Stimulated activated CD4-positive, alpha-beta T cell treated with anti-CD3 and anti-CD28 coated beads, Interleukin-1b, Interleukin-23, amount 100 ng/mL, for 24 hours (primary cell): Measurements from ENCODE around the gene CROCC2.

ENCODE experiments used
- DNase-seq, 4 experiments: peaks; one replicate each; pipeline ENCODE4 v3.0.0-alpha.2; 2020; ENCODE audit warnings: low read depth in 4 of 4, low spot score in 1 of 4

CROCC2 gene

DNA sequence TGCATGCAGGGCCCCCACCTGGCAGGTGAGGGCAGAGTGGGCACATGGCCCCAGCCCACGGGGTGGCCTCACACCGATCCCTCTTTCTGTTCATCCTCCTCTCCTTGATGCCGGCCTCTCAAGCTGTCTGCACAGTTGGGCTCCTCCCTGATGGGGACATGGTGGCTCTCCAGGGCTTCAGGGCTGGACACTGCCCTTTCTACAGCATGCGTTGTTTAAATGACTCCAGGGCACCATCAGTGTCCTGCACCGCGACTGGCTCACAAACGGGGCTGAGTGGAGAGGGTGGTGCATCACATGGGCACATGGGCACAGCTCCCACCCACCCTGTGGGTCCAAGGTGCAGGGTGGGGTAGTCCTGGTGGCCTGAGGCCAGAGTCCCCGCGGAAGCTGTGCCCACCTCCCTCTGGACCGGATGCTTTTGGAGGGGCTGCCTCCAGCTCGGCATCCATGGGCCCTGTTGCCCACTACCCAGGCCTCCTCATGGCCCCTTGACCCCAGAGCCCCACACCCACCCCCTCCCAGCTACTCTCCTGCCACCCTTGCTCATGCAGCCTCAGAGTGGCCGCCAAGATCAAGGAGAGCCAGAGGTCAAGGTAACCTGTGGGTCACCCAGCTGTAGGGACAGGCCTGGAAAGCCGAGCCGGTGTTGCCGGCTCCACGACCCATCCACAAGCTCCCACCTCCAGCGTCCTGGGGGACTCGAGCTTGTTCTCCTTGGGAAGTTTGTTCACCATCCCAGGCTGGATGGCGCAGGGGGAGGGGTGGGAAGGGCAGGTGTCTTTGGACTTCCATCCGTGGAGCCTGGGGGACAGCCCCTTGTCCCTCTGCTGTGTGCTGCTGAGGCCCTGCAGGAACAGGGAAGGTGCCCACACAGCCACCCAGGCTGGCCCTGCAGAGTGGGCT, 80.0 kb downstream of the CROCC2 start:
- DNase-seq, result no peak

DNA sequence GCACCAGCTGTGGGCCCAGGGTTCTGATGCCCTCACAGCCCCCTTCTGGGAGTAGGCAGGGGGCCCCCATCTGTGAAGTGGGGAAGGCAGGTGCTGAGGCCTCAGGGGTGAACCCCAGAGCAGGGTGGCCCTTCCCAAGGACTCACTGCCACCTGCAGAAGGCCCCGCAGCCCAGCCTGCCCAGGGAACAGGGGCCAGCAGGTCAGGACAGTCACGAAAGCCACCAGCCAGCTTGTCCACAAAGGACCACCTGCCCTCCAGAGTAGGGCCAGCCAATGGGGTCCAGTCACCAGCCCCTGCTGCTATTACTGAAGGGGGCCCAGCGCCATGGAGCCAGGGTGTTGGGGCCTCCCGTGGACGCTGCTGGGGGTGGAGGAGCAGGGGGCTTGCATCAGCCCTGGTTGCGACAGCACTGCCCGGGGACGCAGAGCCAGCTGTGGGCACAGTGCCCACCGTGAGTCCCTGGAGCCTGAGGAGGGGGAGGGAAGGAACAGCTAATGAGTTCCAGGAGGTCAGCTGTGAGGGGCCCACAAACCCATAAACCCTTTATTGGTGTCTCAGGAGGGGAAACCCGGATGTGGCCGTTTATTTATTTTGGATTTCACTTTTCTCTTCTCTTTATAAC, 80.8 kb downstream of the CROCC2 start:
- DNase-seq, result no peak

DNA sequence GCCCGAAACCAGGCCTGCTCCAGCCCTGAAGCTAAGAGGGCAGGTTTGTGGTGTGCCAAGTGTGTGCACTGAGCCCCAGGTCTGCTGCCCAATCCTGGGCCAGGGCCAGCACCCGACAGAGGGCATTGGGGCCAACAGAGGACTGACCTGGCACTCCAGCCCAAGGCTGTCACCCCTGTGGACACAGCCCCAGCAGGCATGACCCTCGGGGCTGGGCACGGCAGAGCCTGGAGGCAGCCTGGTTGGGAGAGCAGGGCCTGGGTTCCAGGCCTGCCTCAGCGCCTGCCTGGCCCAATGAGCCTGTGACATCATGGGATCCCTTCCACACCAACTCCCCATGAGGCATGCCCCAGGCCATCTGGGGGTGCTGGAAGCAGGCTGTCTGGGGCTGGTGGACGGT, 81.5 kb downstream of the CROCC2 start:
- no peak for DNase-seq

- DNase-seq, result no peak
These were observed 82.0 kb downstream of the CROCC2 start for GRCh38 chr2:240988146-240988545.

DNA sequence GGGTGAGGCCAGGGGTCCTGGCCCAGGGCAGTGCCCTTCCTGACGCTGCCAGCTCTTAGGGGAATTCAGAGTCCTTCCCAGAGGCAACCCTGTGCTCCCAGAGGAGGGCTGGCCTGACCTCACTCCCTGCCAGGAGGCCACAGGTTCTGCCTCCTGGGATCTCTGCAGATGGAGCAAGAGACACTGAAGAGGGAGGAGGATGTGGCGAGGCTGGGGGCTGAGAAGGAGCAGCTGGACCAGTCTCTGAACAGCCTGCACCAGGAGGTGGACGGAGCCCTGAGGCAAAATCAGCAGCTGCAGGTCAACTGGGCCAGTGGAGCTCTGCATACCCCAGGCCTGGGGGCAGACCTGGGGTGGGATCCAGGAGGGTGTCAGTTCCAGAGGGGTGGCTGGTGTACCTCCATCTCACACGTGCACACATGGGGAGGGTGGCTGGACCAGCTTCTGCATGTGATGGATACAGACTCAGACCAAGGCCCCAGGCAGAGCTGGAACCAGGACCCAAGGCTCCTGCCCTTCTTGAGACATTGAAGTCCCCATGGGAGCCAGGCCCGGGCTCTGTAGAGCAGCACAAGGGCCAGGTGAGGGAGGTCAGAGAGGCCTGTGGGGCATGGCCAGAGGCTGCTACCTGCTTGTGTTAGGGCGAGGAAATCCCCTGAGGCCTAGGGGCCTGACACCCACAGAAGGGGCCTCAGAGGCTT, 82.6 kb downstream of the CROCC2 start:
- DNase-seq, result no peak

DNA sequence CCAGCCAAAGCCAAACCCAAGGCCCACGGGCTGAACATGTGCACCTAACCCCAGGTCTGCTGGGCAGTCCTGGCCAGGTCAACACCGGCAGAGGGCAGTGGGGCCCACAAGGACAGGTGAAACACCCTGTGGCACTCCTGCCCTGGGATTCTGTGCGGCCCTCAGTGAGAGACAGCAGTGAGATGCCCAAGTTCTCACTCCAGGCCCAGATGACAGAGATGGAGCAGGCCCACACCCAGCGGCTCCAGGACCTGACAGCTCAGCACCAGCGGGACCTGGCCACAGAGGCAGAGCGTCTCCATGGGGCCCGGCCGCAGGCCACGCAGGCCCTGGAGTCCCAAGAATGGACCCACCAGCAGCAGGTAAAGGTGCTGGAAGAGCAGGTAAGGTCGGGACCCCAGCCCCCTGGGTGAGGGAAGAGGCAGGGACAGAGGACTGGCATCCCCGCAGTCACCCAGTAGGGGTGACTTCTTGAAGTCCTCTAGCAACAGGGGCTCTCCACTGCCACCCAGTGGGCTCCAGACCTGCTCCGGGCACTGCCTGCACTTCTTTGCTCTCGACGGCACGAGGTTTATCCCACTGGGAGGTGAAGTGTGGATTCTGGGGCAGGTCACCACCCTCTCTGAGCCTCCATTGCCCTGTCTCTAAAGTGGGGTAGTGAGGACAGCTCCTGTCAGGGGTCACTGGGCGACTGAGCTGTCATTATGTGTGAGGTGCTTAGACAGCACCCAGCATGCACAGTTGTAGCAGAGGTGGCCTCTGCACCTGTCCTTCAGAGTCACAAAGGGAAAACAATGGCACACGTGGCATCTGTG, 83.5 kb downstream of the CROCC2 start:
- DNase-seq, result no peak

GRCh38 chr2:240990266-240990529, 84.1 kb downstream of the CROCC2 start:
- no peak for DNase-seq

DNA sequence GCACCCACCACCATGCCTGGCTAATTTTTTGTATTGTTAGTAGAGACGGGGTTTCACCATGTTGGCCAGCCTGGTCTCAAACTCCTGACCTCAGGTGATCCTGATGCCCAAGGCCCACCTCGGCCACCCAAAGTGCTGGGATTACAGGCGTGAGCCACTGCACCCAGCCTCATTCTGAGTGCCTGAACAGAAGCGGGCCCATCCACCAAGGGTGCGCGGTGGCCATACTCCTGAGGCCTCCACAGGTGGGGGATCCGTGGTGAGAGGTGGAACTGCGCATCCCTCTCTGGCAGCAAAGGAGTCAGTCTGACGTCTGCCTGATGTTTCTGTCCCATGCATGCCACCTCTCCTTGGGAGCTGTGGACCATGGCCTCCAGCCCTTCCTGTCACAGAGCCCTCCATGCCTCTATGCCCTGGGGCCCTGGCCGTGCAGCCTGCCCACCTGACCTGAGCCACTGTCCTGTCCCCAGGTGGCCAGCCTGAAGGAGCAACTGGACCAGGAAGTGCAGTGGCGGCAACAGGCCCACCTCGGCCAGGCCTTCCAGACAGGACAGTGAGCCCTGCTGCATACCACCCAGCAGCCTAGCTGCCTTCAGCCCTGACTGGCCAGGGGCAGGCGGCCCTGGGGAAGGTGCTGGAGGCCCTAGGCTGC, 84.7 kb downstream of the CROCC2 start:
- DNase-seq, result no peak

DNA sequence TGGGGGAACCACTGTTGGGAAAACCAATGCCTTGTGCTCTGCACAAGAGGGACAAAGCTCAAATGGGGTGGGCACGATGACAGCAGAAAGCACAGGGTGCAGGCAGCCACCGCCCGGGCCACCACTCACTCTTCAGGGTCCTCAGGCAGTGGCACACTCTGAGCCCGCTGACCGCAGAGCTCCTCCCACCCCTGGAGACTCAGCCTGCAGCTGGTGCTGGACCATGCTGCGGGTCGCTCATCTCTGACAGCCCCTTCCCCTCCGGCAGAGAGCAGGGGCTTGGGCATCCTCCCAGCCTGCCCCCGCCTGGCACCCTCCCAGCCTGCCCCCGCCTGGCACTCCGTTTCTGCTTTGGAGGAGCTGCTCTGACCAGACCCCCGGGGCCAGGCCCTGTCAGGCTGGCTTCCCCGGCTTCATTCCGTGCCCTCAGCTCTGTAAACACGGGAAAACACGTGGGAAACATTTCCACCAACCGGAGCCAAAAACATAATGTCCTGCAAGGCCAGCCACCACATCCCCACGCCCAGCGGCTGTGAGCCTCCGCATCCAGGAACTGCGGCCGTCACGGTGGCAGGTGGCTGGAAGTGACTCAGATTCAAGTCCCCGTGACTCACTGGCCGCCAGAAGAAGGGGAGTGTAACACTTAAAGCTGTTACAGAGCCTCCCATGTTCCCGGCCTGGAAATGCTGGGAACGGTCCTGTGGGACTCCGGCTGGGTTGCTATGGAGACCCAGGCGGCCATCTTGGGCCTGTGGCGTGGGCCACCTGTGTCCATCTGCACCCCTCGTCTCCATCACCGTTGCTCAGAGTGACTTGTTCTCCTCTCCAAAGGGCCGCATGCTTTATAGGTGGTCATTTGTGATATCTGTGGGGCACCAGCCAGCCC, 85.5 kb downstream of the CROCC2 start:
- DNase-seq, result no peak

DNA sequence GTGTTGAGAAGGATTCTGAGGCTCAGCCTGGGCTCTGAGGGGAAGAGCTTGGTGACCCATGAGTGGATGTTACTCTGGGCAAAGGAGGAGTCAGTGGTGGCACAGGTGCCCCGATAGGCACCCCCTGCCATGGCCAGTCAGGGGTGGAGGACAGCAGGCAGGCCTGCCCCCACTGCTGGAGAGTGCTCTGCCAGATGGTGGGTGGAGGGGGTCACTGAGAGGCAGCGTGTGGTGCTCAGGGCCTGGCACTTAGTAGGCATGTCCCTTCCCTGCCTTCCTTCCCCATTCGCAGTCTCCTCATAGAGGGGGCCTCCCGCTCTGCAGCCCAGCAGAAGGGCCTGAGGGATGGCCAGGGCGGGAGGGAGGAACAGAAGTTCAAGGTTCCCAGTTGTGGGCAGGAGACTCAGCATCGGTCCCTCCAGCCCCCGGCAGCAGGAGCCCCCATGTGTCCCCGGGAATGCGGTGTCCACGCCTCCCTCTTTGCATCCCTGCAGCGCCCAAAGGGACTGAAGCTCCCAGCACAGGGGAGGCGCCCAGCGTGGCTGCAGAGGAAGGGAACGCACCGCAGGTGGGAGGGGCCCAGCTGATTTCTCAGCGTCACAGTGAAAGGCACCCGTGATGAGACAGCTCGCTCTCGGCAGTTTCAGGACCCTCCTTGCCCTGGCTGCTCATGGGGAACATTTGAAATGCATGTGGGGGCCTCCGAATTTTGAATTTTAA, 86.6 kb downstream of the CROCC2 start:
- no peak for DNase-seq

DNA sequence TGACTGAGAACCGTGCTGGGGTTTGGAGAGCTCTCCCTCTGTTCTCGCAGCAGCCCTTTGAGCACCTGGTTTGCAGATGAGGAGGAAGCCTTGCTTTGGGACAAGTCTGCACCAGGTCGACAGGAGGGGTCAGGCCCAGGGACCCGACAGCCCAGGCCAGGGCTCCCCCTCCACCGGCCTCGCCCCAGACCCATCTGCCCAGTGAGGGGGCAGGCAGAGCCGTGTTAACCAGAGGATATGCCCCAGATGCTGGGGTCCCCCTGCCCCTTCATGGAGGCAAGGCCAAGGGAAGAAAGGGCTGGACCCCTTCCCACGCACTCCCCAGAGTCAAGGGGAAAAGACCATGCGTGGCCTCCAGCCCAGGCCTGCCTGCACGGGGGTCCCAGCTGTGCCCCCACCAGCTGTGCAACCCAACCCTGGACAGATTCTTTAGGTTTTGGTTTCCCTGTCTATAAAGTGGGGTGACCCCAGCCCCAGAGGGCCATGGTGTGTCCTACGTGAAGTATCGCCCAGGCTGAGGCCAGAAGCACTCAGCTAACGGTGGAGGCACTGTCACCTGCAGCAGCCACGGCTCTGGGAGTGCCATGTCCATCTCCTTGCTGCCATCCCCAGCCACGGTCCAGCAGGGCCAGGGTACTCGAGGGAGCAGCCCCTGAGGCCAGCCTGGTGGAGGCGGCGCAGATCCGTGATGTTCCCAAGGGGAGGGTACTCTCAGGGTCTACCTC, 87.5 kb downstream of the CROCC2 start:
- no peak for DNase-seq

GRCh38 chr2:240994171-240994896, 88.2 kb downstream of the CROCC2 start:
- DNase-seq, result no peak

GRCh38 chr2:240995041-240996021, 89.2 kb downstream of the CROCC2 start:
- DNase-seq, result no peak

GRCh38 chr2:240996161-240996833, 90.2 kb downstream of the CROCC2 start:
- DNase-seq, result no peak

GRCh38 chr2:240996834-240997140, 90.7 kb downstream of the CROCC2 start:
- no peak for DNase-seq

GRCh38 chr2:240997141-240997855, 91.2 kb downstream of the CROCC2 start:
- no peak for DNase-seq
